Neuron (in vitro differentiated cells): ENCODE measurements around the gene PI4KA.

Experiments
- H2AFZ ChIP-seq: one replicate; pipeline ENCODE4 v1.6.1; 2013; ENCODE audit warnings: low read depth, mild to moderate bottlenecking, inconsistent platforms, low read length, moderate library complexity
- H3K27me3 ChIP-seq: one replicate; pipeline ENCODE4 v1.6.1; 2013; ENCODE audit warnings: low read length; ENCODE audit not compliant: insufficient read depth
- H3K36me3 ChIP-seq: one replicate; pipeline ENCODE4 v1.6.1; 2013; ENCODE audit warnings: low read length; ENCODE audit not compliant: insufficient read depth
- H3K4me1 ChIP-seq: one replicate; pipeline ENCODE4 v1.6.1; 2013; ENCODE audit warnings: low read length; ENCODE audit not compliant: insufficient read depth
- H3K4me3 ChIP-seq: 2 replicates; pipeline ENCODE4 v1.5.1; 2013; ENCODE audit warnings: mild to moderate bottlenecking, low read length, moderate library complexity
- H3K9me3 ChIP-seq: one replicate; pipeline ENCODE4 v1.6.1; 2013; ENCODE audit warnings: low read length

Gene PI4KA

DNA sequence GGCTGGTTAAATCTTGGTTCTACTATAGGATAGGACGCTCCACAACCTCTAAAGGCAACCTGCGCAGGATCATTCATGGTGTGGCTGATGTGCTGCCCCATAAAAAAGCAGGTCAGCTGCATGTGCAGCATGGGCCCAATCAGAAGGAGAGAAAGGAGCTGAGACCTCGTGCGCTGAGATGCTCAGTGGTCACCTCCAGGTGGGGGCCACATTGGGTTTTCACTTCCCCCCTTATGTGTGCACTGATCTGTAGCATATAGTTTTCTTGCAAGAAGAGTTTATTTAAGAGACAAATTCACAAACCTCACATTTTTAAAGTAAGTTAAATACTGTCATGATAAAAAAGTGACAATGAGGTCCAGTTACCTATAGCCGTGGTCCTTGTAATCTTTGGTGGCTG is 60.4 kb downstream of the PI4KA start:
- Histone ChIP-seq H3K27me3 (no peaks in the 10 kb centered on the region), H3K4me1 (no peaks in the 10 kb centered on the region), H3K36me3 (peaks cover 71% of the 10 kb centered on the region), H3K4me3 (no peak overlapping the region), H3K9me3 (no peaks in the 10 kb centered on the region), H2AFZ (no peak overlapping the region)

DNA sequence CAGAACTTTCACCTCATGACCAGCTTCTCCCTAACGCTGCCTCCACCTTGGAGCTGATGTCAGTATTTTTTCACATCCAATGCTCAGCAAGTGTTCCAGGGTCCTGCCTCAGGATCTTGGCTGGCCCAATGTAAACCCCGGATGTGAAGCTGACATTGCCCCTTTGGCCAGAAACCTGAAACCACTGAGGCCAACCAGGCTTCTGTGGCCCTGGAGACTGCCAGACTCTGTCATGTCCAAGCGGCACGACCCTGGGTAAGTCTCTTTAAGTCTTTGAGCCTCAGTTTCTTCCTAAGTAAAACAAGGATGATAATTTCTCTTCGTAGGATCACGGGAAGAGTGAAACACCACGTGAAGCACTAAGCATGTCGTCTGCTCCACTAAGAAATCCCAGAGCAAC is 61.9 kb downstream of the PI4KA start:
- Histone ChIP-seq H3K4me1 (no peaks in the 10 kb centered on the region), H3K36me3 (peaks cover 66% of the 10 kb centered on the region), H3K27me3 (no peaks in the 10 kb centered on the region), H3K4me3 (no peak overlapping the region), H2AFZ (no peak overlapping the region), H3K9me3 (no peaks in the 10 kb centered on the region)

DNA sequence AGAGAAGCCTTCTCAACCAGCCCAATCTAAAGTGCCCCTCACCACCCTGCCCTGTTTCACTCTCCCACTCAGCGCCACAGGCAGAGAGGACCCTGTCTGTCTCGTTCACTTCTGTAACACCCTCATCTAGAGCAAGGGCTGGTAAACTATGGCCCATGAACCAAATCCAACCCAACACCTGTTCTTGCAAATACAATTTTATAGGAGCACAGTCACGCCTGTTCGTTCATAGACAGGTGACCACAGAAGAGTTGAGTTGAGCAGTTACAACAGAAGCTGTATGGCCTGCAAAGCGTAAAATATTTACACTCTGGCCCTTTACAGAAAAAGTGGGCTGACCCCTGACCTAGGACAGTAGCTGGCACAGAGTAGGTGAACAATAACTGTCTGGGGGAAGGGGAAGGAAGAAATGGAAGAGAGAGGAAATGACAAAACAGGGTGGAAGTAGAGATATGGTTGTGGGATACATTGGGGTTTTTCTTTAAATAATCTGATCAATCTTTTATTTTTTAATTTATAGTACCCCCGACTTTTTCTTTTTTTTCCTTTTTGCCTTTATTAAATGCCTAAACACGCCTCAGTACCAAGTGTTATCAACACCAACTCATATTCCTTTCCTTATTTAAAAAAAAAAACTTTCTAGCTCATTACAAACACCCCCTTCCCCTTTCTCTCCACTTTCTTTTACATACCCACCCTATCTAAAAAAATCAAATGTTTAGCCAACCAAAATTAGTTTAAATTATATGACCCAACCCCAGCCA is 63.8 kb downstream of the PI4KA start:
- no peak overlapping the region for H2AFZ ChIP-seq
- H3K4me1 ChIP-seq: no peaks in the 10 kb centered on the region
- H3K9me3 ChIP-seq: no peaks in the 10 kb centered on the region
- no peak overlapping the region for H3K4me3 ChIP-seq
- H3K36me3 ChIP-seq: peaks cover 57% of the 10 kb centered on the region
- no peaks in the 10 kb centered on the region for H3K27me3 ChIP-seq

DNA sequence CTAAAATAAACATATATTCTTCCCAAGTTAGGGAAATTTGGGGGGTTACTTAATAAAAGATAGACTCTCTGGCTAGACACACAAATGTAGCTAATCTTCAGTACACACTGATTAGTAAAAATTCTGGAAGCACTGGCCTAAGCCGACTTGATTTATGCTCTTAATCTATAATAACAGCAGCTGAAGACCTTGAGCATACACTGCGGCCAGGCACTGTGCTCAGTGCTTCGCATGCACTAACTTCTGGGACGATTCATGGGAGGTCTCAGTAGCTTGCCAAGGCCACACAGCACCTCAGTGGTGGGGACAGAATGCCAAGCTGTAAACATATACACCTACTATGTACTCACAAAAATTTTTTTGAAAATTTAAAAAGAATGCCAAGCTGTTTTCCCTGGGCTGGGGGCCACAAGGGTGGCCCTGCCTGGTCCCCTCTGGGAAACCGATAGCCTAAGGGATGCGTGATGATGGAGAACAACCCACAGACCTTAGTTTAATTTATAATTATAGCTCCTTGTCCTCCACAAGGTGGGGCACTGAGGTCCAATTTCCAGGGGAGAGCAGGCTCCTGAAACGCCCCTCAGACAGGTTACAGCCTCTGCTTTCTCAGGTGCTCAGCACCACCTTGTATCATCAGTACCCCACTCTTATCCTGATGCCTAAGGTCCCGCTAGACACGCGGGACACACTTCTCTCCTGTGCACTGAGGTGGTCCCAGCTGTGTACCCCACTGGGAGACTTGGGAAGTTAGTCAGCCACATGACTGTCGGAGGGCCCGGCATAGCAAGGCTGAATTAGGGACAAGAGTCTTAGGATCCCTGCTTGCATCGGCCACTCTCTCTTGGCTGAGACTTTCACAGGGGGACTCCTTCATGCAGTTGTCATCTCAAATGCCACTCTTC is 64.6 kb downstream of the PI4KA start:
- peaks cover 55% of the 10 kb centered on the region for H3K36me3 ChIP-seq
- no peak overlapping the region for H2AFZ ChIP-seq
- H3K4me3 ChIP-seq: no peak overlapping the region
- no peaks in the 10 kb centered on the region for H3K4me1 ChIP-seq
- no peaks in the 10 kb centered on the region for H3K9me3 ChIP-seq
- H3K27me3 ChIP-seq: no peaks in the 10 kb centered on the region

DNA sequence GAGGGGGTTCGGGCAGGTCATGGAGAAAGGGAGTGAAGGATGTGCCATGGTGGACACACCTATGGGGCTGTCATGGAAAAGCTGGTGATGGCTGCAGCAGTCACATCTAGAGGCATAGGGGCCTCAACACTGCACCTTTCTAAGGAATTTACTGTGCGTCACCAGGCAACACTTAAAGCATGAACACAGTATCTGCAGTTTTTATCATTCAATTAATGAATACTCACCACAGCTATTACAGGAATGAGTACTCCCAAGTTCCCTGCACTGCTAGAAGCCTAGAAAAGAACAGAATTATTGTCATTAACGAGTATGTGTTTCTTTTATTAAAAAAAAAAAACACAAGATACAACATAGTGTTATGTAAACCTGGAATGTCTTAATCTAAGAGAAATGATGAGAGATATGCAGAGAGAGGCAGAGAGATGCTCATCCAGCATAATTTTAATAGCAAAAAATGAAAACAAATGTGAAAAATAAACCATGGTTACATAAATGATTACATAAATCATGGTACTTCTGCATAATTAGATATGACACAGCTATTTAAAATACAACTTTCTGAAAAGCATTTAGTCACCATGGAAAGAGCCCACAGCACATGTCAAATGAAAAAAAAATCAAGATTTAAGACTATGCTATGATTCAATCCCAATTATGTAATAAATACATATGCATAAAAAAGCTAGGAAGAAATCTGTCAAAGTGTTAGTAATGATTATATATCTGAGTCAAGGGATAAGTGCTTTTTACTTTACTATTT is 65.5 kb downstream of the PI4KA start:
- Histone ChIP-seq H3K4me1 (no peaks in the 10 kb centered on the region), H3K36me3 (peaks cover 52% of the 10 kb centered on the region), H3K27me3 (no peaks in the 10 kb centered on the region), H3K4me3 (no peak overlapping the region), H3K9me3 (no peaks in the 10 kb centered on the region), H2AFZ (no peak overlapping the region)

DNA sequence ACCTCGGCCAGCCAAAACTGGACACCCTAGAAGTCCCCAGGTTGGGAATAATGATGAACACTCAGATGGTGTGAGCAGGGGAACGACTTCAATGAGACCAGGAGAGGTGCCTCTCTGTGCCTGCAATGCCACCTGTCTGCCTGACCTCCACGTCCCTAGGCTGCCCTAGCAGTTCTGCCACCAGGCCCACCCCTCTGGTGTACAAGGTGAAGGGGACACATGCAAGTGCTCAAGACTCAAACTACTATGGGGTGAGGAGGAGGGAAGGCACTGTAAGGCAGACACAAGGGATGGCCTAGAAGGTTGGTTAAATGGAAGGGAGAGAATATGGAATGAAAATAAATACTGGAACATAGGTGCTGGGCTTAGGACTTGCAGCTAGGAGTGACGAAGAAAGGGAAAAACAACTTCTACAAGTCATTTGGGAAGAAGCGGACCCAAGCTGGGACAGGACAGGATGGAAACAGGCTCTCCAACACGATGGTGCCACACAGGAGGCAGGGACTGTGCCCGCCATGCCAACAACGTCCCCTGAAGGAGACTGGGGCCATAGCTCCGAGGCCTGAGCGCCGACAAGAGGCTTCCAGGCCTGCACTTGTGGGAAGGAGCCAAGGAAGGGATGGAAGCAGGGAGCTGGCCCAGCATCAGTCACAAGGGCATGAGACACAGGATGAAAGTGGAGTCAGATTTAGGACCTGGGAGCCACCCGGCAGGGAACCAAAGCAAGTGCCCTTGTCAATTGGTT is 66.2 kb downstream of the PI4KA start:
- Histone ChIP-seq H3K36me3 (peaks cover 52% of the 10 kb centered on the region), H3K4me1 (no peaks in the 10 kb centered on the region), H3K27me3 (no peaks in the 10 kb centered on the region), H3K4me3 (no peak overlapping the region), H3K9me3 (no peaks in the 10 kb centered on the region), H2AFZ (no peak overlapping the region)

DNA sequence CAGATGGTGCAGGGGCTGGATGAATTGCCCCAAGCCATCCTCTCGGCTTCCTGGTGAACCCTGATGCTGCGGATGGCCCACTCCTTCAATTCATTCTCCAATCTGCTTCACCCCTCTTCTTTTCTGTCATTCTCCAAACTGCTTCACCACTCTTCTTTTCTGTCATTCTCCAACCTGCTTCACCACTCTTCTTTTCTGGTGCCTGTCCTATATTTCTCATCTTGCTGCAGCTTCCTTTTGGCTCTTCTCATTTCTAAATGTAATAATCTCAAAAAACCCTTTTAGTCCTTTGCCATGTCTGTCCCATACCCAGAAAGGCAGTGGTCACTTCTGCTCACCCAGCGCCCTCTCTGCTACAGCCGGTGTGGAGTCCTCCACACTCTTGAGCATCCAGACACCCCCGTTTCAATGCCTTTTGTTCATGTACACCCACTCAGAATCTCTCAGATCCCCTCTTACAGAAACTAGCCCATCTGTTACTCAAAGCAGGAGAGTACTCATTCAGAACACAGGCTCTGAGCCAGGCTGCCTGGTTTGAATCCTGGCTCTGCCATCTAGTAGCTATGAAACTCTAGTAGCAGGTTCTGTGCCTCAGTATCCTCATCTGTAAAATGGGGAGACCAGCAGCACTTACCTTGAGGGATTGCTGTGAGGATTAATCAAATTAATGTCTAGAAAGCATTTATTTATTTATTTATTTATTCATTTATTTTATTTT is 69.8 kb downstream of the PI4KA start:
- Histone ChIP-seq H3K27me3 (no peaks in the 10 kb centered on the region), H3K9me3 (no peaks in the 10 kb centered on the region), H3K4me1 (no peaks in the 10 kb centered on the region), H3K4me3 (no peak overlapping the region), H3K36me3 (peaks cover 46% of the 10 kb centered on the region), H2AFZ (no peak overlapping the region)

DNA sequence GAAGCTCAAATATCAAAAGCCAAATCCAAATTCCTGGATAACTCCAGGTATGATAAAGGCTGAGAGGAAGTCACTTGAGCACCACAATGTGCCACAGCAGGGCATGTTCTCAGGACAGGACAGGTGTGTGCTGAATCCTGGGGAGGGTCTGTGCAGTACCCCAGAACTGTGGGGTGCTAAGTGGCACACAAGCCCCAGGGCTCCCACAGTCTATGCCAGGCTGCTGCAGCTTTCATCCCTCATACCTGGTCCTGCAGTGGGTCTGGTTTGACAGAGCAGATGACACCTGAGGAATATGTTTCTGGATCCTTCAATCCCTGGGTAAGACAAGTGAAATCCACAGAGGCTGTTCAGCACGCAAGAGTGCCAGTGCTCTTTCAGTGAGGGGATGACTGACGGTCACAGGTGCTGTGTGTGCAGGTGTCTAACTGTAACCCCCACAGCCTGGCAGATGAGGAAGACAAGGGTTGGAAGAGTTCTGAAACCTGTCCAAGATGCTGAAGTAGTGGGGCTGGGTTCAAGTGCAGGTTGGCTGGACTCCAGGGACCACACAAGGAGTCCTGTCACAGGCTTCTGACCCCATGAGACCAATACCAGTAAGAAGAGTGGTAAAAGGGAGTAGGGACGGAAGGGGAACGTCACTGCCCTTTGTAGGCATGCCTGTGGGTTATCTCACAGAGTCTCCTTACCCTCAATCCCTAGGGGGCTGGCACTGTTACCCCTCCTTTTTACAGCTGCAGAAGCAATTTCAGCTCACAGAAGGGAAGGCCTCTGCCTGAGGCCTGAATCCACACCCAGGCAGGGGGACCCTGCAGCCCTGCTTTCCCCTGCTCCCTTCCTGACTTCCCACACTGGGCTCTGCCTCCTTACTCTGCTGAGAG is 70.6 kb downstream of the PI4KA start:
- Histone ChIP-seq H3K4me1 (no peaks in the 10 kb centered on the region), H3K36me3 (peaks cover 49% of the 10 kb centered on the region), H3K4me3 (no peak overlapping the region), H2AFZ (no peak overlapping the region), H3K27me3 (no peaks in the 10 kb centered on the region), H3K9me3 (no peaks in the 10 kb centered on the region)

DNA sequence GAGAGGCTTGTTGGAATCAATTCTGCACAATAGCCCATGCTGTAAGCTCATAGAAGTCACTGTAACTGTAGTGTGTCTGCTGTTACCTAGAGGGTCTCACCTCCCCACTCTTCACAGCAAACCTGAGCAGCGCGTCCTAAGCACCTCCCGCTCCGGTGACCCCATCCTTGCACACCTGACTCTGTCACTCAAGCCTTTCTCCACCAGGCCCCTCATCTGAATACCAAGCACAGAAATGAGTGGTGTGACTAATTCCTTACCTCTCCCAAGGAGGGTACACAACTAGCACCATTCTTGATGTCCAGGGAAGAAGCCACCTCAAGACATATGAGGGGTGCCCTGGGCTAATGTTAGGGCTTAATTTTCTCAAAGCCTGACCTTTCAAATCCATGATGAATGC is 71.4 kb downstream of the PI4KA start:
- H3K4me3 ChIP-seq: no peak overlapping the region
- H3K9me3 ChIP-seq: no peaks in the 10 kb centered on the region
- H2AFZ ChIP-seq: no peak overlapping the region
- H3K27me3 ChIP-seq: no peaks in the 10 kb centered on the region
- peaks cover 41% of the 10 kb centered on the region for H3K36me3 ChIP-seq
- no peaks in the 10 kb centered on the region for H3K4me1 ChIP-seq

DNA sequence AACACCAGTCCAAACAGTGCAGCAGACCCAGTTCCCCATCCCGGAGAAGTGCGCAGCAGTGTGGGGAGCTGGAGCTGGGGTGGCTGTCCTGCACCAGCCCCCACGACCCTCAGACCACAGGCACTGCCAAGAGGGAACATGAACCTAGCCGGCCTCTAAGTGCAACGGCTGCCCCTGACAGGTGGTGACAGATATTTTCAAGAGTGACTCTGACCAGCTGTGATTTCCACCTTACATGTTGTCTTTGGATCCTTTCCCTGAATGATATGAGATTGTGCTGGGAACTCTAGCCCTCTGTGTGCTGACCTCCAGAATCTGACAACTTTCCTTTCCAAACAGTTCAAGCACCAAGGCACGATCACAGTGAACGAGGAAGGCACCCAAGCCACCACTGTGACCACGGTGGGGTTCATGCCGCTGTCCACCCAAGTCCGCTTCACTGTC is 72.1 kb downstream of the PI4KA start:
- Histone ChIP-seq H3K4me1 (no peaks in the 10 kb centered on the region), H3K36me3 (peaks cover 39% of the 10 kb centered on the region), H3K9me3 (no peaks in the 10 kb centered on the region), H3K27me3 (no peaks in the 10 kb centered on the region), H2AFZ (no peak overlapping the region), H3K4me3 (no peak overlapping the region)

DNA sequence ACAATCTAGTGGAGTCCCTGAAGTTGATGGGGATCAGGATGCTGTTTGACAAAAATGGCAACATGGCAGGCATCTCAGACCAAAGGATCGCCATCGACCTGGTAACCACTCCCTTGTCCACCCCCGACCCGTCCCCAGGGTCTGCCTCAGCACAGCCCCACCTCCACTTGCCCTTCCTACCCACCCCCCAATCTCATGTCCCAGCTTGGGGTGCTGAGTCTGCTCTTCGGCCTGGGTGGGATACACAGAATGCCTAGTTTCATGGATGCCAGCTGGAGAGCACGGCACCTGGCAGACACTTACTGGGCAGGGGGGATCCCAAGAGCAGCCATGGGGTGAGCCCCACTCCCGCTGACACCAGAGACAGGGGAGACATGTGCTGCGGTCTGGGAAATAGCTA is 72.6 kb downstream of the PI4KA start:
- H3K4me1 ChIP-seq: no peaks in the 10 kb centered on the region
- H3K36me3 ChIP-seq: peaks cover 41% of the 10 kb centered on the region
- H3K27me3 ChIP-seq: no peaks in the 10 kb centered on the region
- H3K4me3 ChIP-seq: no peak overlapping the region
- H2AFZ ChIP-seq: no peak overlapping the region
- no peaks in the 10 kb centered on the region for H3K9me3 ChIP-seq
